HL-60 (cell line): ENCODE results near the gene AFF1.
"Not testable (repeated sequence)": the region's sequence is repeated elsewhere in the genome, so short reads cannot be mapped to it uniquely, and the experiment has no call there.

ENCODE experiments used
- DNase-seq, 2 experiments: peaks; one replicate each; pipeline ENCODE4 v3.0.0-alpha.2; 2010 to 2020; ENCODE audit warnings: low read depth in 1 of 2, low spot score in 1 of 2
- H3K27ac ChIP-seq: fragments of 250-450 bp; sonication (Bioruptor Pico); replicated peaks from 2 replicates; pipeline ENCODE4 v1.5.1; 2020; ENCODE audit warnings: mild to moderate bottlenecking, moderate library complexity
- H3K27me3 ChIP-seq: fragments of 250-450 bp; sonication (Bioruptor Pico); 2 replicates; pipeline ENCODE4 v1.5.1; 2021; ENCODE audit warnings: mild to moderate bottlenecking, moderate library complexity; ENCODE audit not compliant: insufficient read depth, poor library complexity, severe bottlenecking
- H3K4me3 ChIP-seq: replicated peaks from 2 replicates; pipeline ENCODE4 v1.5.1; 2011; ENCODE audit warnings: mild to moderate bottlenecking, control low read depth, low read length; ENCODE audit not compliant: insufficient read depth
- GABPA ChIP-seq: IDR thresholded peaks from 2 replicates; pipeline ENCODE4 v1.6.1; 2012; ENCODE audit warnings: low read depth
- POLR2AphosphoS5 ChIP-seq: IDR thresholded peaks from 2 replicates; pipeline ENCODE4 v1.6.1; 2012; ENCODE audit warnings: low read depth
- SPI1 ChIP-seq: IDR thresholded peaks from 2 replicates; pipeline ENCODE4 v1.6.1; 2012; ENCODE audit warnings: low read depth, mild to moderate bottlenecking, borderline replicate concordance
- TF ChIP-seq, protein P1 (sequence below): IDR thresholded peaks from 2 replicates; pipeline ENCODE4 v1.6.1; 2012; ENCODE audit warnings: low read depth; ENCODE audit not compliant: insufficient replicate concordance
- TF ChIP-seq, protein P2 (sequence below): IDR thresholded peaks from one replicate; pipeline ENCODE4 v1.5.1; 2011; ENCODE audit warnings: low read length, control low read depth, inconsistent platforms; ENCODE audit not compliant: insufficient read depth

AFF1 gene

DNA sequence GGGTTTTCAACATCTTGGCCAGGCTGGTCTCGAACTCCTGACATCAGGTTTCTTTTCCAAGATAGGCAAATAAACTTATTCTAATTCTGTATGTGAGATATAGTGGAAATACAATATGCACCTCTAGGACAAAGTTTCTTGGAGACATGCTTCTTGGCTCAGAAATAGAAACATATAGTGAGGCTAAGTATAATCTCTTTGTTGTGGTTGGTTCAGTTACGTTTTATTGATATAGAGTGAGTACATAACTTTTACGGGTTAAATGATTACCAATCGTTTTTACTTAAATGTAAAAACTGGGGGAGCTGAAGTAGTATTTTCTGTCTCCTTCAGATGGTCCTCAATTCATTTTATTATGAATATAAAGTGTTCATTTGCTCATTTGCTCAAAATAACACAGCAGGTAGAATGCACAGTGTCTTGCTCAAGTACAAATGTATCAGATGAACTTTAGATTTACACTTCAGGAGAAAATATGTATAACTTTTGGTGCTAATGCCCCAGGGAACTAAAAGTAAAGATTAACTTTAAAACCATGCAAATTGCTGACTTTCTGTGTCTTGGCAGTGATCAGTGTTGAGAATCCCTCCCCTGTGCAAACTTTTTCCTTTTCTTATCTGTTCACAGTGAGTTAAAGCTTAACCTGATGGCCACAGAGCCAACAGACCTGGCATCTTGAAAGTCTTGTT, 77.6 kb downstream of the AFF1 start:
- Histone ChIP-seq H3K4me3 (no peak overlapping the region), H3K27me3 (no peaks in the 10 kb centered on the region), H3K27ac (no peak overlapping the region)
- TF ChIP-seq SPI1: no peak
- DNase-seq: no peak

DNA sequence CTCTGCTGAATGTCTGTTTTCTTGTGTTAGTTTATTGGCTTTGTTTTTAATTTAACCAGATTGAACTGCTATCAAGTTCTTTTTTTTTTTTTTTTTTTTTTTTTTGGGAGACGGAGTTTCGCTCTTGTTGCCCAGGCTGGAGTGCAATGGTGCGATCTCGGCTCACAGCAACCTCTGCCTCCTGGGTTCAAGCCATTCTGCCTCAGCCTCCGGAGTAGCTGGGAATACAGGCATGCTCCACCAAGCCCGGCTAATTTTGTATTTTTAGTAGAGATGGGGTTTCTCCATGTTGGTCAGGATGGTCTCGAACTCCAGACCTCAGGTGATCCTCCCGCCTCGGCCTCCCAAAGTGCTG, 78.1 kb downstream of the AFF1 start:
- H3K27ac ChIP-seq, DNase-seq, H3K27me3 ChIP-seq, H3K4me3 ChIP-seq: not testable (repeated sequence)

DNA sequence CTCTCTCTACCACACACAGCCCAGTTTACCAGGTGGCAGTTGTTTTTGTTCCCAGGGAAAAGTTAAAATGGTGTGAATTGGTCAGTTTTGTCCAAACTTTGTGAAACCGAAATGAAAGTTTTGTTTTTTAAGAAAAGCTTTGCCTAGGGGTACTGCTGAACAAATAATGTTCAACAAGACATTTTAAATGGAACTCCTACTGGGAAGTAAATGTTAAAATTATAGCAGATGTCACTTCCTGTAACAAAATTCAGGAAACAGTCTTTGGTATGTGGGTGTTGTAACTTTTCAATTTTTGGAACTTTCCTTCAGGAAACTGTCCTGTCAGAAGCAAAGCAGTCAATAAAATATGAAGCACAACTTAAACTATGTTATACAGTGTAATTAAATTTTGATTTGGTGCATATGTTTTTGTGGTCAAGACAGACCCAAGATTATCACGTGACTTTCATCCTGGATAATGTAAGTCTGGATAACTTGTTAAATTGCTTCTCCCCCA, 79.5 kb downstream of the AFF1 start:
- DNase-seq: no peak
- no peak overlapping the region for H3K27ac ChIP-seq
- no peaks in the 10 kb centered on the region for H3K27me3 ChIP-seq
- H3K4me3 ChIP-seq: no peak overlapping the region
- TF ChIP-seq POLR2AphosphoS5 (no peak), SPI1 (no peak), GABPA (no peak)
- TF ChIP-seq, protein P1, sequence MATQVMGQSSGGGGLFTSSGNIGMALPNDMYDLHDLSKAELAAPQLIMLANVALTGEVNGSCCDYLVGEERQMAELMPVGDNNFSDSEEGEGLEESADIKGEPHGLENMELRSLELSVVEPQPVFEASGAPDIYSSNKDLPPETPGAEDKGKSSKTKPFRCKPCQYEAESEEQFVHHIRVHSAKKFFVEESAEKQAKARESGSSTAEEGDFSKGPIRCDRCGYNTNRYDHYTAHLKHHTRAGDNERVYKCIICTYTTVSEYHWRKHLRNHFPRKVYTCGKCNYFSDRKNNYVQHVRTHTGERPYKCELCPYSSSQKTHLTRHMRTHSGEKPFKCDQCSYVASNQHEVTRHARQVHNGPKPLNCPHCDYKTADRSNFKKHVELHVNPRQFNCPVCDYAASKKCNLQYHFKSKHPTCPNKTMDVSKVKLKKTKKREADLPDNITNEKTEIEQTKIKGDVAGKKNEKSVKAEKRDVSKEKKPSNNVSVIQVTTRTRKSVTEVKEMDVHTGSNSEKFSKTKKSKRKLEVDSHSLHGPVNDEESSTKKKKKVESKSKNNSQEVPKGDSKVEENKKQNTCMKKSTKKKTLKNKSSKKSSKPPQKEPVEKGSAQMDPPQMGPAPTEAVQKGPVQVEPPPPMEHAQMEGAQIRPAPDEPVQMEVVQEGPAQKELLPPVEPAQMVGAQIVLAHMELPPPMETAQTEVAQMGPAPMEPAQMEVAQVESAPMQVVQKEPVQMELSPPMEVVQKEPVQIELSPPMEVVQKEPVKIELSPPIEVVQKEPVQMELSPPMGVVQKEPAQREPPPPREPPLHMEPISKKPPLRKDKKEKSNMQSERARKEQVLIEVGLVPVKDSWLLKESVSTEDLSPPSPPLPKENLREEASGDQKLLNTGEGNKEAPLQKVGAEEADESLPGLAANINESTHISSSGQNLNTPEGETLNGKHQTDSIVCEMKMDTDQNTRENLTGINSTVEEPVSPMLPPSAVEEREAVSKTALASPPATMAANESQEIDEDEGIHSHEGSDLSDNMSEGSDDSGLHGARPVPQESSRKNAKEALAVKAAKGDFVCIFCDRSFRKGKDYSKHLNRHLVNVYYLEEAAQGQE: no peak
- TF ChIP-seq, protein P2, sequence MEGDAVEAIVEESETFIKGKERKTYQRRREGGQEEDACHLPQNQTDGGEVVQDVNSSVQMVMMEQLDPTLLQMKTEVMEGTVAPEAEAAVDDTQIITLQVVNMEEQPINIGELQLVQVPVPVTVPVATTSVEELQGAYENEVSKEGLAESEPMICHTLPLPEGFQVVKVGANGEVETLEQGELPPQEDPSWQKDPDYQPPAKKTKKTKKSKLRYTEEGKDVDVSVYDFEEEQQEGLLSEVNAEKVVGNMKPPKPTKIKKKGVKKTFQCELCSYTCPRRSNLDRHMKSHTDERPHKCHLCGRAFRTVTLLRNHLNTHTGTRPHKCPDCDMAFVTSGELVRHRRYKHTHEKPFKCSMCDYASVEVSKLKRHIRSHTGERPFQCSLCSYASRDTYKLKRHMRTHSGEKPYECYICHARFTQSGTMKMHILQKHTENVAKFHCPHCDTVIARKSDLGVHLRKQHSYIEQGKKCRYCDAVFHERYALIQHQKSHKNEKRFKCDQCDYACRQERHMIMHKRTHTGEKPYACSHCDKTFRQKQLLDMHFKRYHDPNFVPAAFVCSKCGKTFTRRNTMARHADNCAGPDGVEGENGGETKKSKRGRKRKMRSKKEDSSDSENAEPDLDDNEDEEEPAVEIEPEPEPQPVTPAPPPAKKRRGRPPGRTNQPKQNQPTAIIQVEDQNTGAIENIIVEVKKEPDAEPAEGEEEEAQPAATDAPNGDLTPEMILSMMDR: no peak

DNA sequence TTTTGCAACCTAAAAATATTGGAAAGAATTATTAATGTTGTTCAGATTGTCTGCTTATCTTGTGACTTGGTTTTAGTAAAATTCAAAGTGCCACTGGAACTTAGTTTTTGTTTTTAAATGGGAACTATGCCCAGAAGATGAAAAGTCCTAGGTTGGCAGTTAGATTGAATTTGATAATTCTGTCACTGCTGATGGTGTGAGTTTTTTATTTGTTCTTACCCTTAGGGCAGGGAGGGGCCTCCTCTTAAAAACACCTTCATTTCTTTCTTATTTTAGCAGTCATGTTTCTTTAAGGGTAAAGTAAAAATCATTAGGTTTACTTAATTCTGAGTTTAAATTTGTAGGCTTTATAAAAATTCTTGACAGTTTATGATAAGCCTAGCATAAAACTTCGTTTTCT, 80.6 kb downstream of the AFF1 start:
- no peak for DNase-seq
- TF ChIP-seq, protein P2: no peak
- TF ChIP-seq GABPA: no peak
- TF ChIP-seq, protein P1: no peak
- no peak for TF ChIP-seq SPI1
- TF ChIP-seq POLR2AphosphoS5: no peak
- Histone ChIP-seq H3K4me3 (no peak overlapping the region), H3K27ac (no peak overlapping the region), H3K27me3 (no peaks in the 10 kb centered on the region)

DNA sequence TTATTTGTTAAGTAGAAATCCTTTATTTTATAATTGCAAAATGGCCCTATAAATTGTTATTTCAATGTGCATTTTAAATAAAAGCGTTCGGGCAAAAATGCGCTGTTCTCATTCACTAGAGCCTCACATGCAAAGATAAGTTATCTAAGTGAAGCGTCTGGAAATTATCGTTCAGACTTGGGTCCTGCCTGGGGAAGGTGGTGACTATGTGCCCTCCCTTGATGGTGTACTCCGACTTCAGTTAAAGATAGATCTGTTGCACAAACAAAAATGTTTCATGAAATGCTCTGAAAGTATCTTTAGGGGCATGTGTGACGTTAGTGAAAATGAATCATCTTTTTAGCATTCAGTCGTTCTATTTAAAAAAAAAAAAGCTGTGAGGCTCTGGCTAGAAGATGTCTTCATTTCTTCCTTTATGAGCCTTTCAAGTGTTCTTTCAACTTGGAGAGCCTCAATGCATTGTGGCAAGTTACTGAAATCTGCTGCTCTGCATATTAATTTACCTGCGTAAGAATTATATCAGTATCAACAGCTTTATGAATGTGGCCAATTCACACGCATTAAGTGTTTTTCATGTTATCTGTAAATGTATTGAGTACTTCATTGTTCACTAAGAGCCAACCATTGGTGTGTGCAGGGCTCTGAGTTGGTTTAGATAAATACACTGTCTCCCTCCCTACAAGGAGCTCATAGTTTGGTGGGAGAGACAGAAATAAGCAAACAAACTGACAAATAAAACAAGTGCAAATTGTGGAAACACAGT, 83.0 kb downstream of the AFF1 start:
- Histone ChIP-seq H3K27me3 (no peaks in the 10 kb centered on the region), H3K27ac (no peak overlapping the region), H3K4me3 (no peak overlapping the region)
- TF ChIP-seq POLR2AphosphoS5: no peak
- TF ChIP-seq, protein P2: no peak
- no peak for TF ChIP-seq GABPA
- TF ChIP-seq, protein P1: no peak
- TF ChIP-seq SPI1: no peak
- no peak for DNase-seq
